Measurements from ENCODE around the gene PRR13. TPM values are rescaled to one million over a fixed set of nuclear protein-coding genes. Genes with fewer than 3 reads are reported as not detected.

The PRR13 gene
- total and polyA plus RNA-seq, 2 of the 13 experiments (the other 11 are each of a cell fraction or from before 2014, with no cell fraction given): 65.0 to 102 TPM

- TF ChIP-seq NR2F6 (IDR thresholded peaks at IDR 0.05) (no peak), NR2F6 (CRISPR knock-in tag; IDR thresholded peaks at IDR 0.05) (no peak), SIX1 (CRISPR knock-in tag; IDR thresholded peaks at IDR 0.05; ENCODE audit: borderline replicate concordance) (no peak), E2F5 (CRISPR knock-in tag; conservative IDR thresholded peaks at IDR 0.05) (no peak), ARNTL (CRISPR knock-in tag; IDR thresholded peaks at IDR 0.05) (no peak), STAT5B (CRISPR knock-in tag; IDR thresholded peaks at IDR 0.05) (no peak), ATF4 (CRISPR knock-in tag; IDR thresholded peaks at IDR 0.05) (no peak), SMAD3 (CRISPR knock-in tag; IDR thresholded peaks at IDR 0.05) (no peak), ZNF296 (CRISPR knock-in tag; conservative IDR thresholded peaks at IDR 0.05) (no peak)
Observed at GRCh38 chr12:53450936-53451335, 9.4 kb downstream of the PRR13 start (continued).

- H3K36me3 ChIP-seq (replicated peaks in 1 of 2; ENCODE audit: control insufficient read depth in 1 of 2, insufficient read depth in 2 of 2, low read length in 2 of 2): peaks cover 15 to 31% of the 10 kb centered on the region in 2 experiments
- under 1% methylated on average over 17 of the region's 32 CpGs for WGBS (ENCODE audit: low lambda C conversion rate)
- peaks cover 34% of the 10 kb centered on the region for H3K4me1 ChIP-seq (ENCODE audit: insufficient read depth, low read length)
- ChIA-PET POLR2A (interaction anchor here (0.6 to 2.3 kb wide), 4 partner anchors 11 to 49 kb away, joined by 3 to 16 read pairs (median 6); partner anchors contain the start of genes PRR13 and TARBP2), CTCF (ENCODE audit: low intra/inter-chr PET ratio, low total read pairs) (interaction anchor here (1.2 kb wide), 1 partner anchor 99 kb away, joined by 4 read pairs; no protein-coding TSS in a partner anchor)
- peaks cover 42% of the 10 kb centered on the region for H3K79me2 ChIP-seq (ENCODE audit: insufficient read depth, low read length)
- H3K9ac ChIP-seq (ENCODE audit: insufficient read depth, low read depth, low read length): peak within 1 kb of the TSS; percentile 92
- FAIRE-seq (peak; percentile 89), DNase-seq (ENCODE audit: low spot score) (peak; percentile 98), ATAC-seq (peak; percentile 95)
- peak within 1 kb of the TSS; percentile 92 for H3K27ac ChIP-seq (ENCODE audit: extremely low read length, insufficient read depth, low read length)
- BruUV-seq (replicated peaks): no TSS peak
- peak within 1 kb of the TSS; percentile 91 for H3K4me2 ChIP-seq (ENCODE audit: low read depth, low read length)
- peaks cover 40% of the 10 kb centered on the region for H4K20me1 ChIP-seq (ENCODE audit: insufficient read depth, low read length)
- intact Hi-C loops (cut with micrococcal nuclease; ENCODE audit: unreplicated experiment): no loop called here
- H2AFZ ChIP-seq (ENCODE audit: low read length): no peak within 1 kb of the TSS
- in situ Hi-C loops (cut with HindIII; ENCODE audit: extremely low pct_ligation_motif_present, low pct_unique_long_range_greater_than_20kb): no loop called here
- no peaks in the 10 kb centered on the region for H3K9me3 ChIP-seq (ENCODE audit: low read length)
- no peaks in the 10 kb centered on the region for H3K27me3 ChIP-seq (ENCODE audit: control insufficient read depth in 1 of 2, insufficient read depth in 2 of 2, low read length in 2 of 2)
- H3K4me3 ChIP-seq (replicated peaks in 1 of 3; ENCODE audit: insufficient read depth in 1 of 3, low read depth in 2 of 3, low read length in 3 of 3): peak within 1 kb of the TSS; percentile 77 to 97 (median 95)
- TF ChIP-seq HES4 (CRISPR knock-in tag; IDR thresholded peaks at IDR 0.05; ENCODE audit: borderline replicate concordance) (no peak; the same call in 1 of the 2 replicates), NFIC (IDR thresholded peaks at IDR 0.05; ENCODE audit: low read length) (no peak), ELF1 (CRISPR knock-in tag; IDR thresholded peaks at IDR 0.05) (peak; percentile 93), ZNF331 (CRISPR knock-in tag; IDR thresholded peaks at IDR 0.05) (peak; percentile 89), ZNF614 (CRISPR knock-in tag; IDR thresholded peaks at IDR 0.05; ENCODE audit: borderline replicate concordance) (peak; percentile 62; the same call in 1 of the 2 replicates), ZBTB1 (CRISPR knock-in tag; IDR thresholded peaks at IDR 0.05; ENCODE audit: borderline replicate concordance) (no peak), SSRP1 (CRISPR knock-in tag; IDR thresholded peaks at IDR 0.05) (no peak; the same call in 1 of the 2 replicates), AHDC1 (CRISPR knock-in tag; IDR thresholded peaks at IDR 0.05; ENCODE audit: borderline replicate concordance) (no peak), ZNF230 (CRISPR knock-in tag; IDR thresholded peaks at IDR 0.05) (no peak)
Observed at GRCh38 chr12:53451661-53452158, 10.2 kb downstream of the PRR13 start, which contains the start of gene PCBP2. Gene PCBP2 (plus strand): TSS chr12:53452102. CDS start chr12:53454801, 2,699 bp downstream.

Measured in HepG2 (cell line).